HepG2 (cell line): ENCODE measurements around the gene WDR82. TPM values are rescaled to one million over a fixed set of nuclear protein-coding genes. Genes with fewer than 3 reads are reported as not detected.

Source experiments
- ATAC-seq: fragments of 200-7000 bp; cut with Tn5 transposase; 3 replicates; pipeline ENCODE4 v1.9.1; 2020; ENCODE audit warnings: mild to moderate bottlenecking, moderate library complexity
- BruUV-seq: library from RNA; stranded (reverse); fragments of 400-500 nt; replicated peaks from 2 replicates; lab custom pipeline; 2021; lab: Mats Ljungman, UMichigan
- CTCF ChIA-PET: fragments of 300-600 bp; formaldehyde crosslinking; extraction: SDS; loops from one replicate; lab custom pipeline; 2021; ENCODE audit warnings: low total read pairs, inconsistent platforms, low intra/inter-chr PET ratio; lab: Yijun Ruan, JAX
- POLR2A ChIA-PET: fragments of 350-600 bp; sonication (Branson Sonifier 250); formaldehyde crosslinking; loops from one replicate; lab custom pipeline; 2020; ENCODE audit warnings: antibody characterized with exemption, inconsistent platforms; lab: Yijun Ruan, JAX
- DNase-seq: peaks from one replicate; pipeline ENCODE4 v3.0.0-alpha.2; 2015; ENCODE audit warnings: low spot score
- FAIRE-seq: peaks from 3 replicates; lab custom pipeline; 2011; peaks lifted over from hg19 to GRCh38; lab: Jason Lieb, UNC
- H2AFZ ChIP-seq: one replicate; pipeline ENCODE4 v1.6.1; 2011; ENCODE audit warnings: low read length, inconsistent platforms
- H3K27ac ChIP-seq: fragments of 300-600 bp; 3 replicates; pipeline ENCODE4 v1.8.0; 2011; ENCODE audit warnings: mixed run types, mild to moderate bottlenecking, mixed read lengths, low read length, inconsistent platforms; ENCODE audit not compliant: insufficient read depth; ENCODE audit errors: extremely low read length
- H3K27me3 ChIP-seq, 2 experiments: fragments of 200-600 bp in 1 of 2; 2 replicates in 1 of 2; 3 replicates in 1 of 2; pipeline versions ENCODE4 v1.6.0 to v1.8.0; 2011; ENCODE audit warnings: low read length in 2 of 2, mild to moderate bottlenecking in 2 of 2, moderate library complexity in 2 of 2, inconsistent platforms in 1 of 2; ENCODE audit not compliant: insufficient read depth in 2 of 2, control insufficient read depth in 1 of 2
- H3K36me3 ChIP-seq, 2 experiments: fragments of 200-600 bp in 1 of 2; replicated peaks in 1 of 2; 2 replicates in 1 of 2; 3 replicates in 1 of 2; pipeline versions ENCODE4 v1.5.1 to v1.8.0; 2011; ENCODE audit warnings: low read length in 2 of 2, inconsistent platforms in 1 of 2; ENCODE audit not compliant: insufficient read depth in 2 of 2, control insufficient read depth in 1 of 2
- H3K4me1 ChIP-seq: 2 replicates; pipeline ENCODE4 v1.5.1; 2012; ENCODE audit warnings: low read length, inconsistent platforms; ENCODE audit not compliant: insufficient read depth
- H3K4me2 ChIP-seq: 2 replicates; pipeline ENCODE4 v1.6.0; 2011; ENCODE audit warnings: low read depth, low read length, inconsistent platforms
- H3K4me3 ChIP-seq, 3 experiments: fragments of 200-600 bp in 1 of 3; sonication (generic), shearing (Covaris generic) in 1 of 3; replicated peaks in 1 of 3; 2 replicates each; pipeline ENCODE4 v1.5.1; 2011 to 2016; ENCODE audit warnings: low read length in 3 of 3, inconsistent platforms in 2 of 3, low read depth in 2 of 3, mild to moderate bottlenecking in 2 of 3, control low read depth in 1 of 3, mixed read lengths in 1 of 3; ENCODE audit not compliant: insufficient read depth in 1 of 3
- H3K79me2 ChIP-seq: one replicate; pipeline ENCODE4 v1.6.1; 2011; ENCODE audit warnings: low read length, inconsistent platforms; ENCODE audit not compliant: insufficient read depth
- H3K9ac ChIP-seq: 2 replicates; pipeline ENCODE4 v1.6.0; 2011; ENCODE audit warnings: mild to moderate bottlenecking, low read depth, low read length, inconsistent platforms; ENCODE audit not compliant: insufficient read depth
- H3K9me3 ChIP-seq: 2 replicates; pipeline ENCODE4 v1.5.1; 2012; ENCODE audit warnings: mild to moderate bottlenecking, low read length
- H4K20me1 ChIP-seq: 2 replicates; pipeline ENCODE4 v1.6.0; 2011; ENCODE audit warnings: inconsistent platforms, mild to moderate bottlenecking, low read length, moderate library complexity; ENCODE audit not compliant: insufficient read depth
- JARID2 ChIP-seq: sonication (generic); formaldehyde crosslinking; IDR thresholded peaks from 2 replicates; pipeline ENCODE4 v1.8.1; 2023; ENCODE audit warnings: missing genetic modification reagents, inconsistent platforms; ENCODE audit not compliant: insufficient replicate concordance
- KDM1A ChIP-seq: IDR thresholded peaks from 2 replicates; pipeline ENCODE4 v1.6.1; 2016; ENCODE audit warnings: missing compliant biosample characterization
- RBFOX2 ChIP-seq: fragments of 200-400 bp; formaldehyde crosslinking; IDR thresholded peaks from 2 replicates; pipeline ENCODE4 v1.6.1; 2017; ENCODE audit warnings: low read depth, mild to moderate bottlenecking, low read length
- RFX1 ChIP-seq: fragments of 450-650 bp; IDR thresholded peaks from 2 replicates; pipeline ENCODE4 v1.6.1; 2017
- ZFY ChIP-seq: sonication (generic); formaldehyde crosslinking; IDR thresholded peaks from 2 replicates; pipeline ENCODE4 v1.4.0; 2020; ENCODE audit warnings: missing genetic modification reagents
- WGBS: methylation state at CpG from one replicate; pipeline ENCODE4 v1.1.6; 2017; ENCODE audit warnings: low lambda C conversion rate; 5-methylcytosine and 5-hydroxymethylcytosine counted together
- in situ Hi-C: cut with HindIII; loops from 2 replicates; pipeline ENCODE4 v1.10.0; 2017; ENCODE audit warnings: low pct_unique_long_range_greater_than_20kb; ENCODE audit not compliant: extremely low pct_ligation_motif_present
- intact Hi-C: fragments of 100-400 bp; cut with micrococcal nuclease; formaldehyde crosslinking; loops from one replicate; pipeline ENCODE4 v1.10.0; 2022; ENCODE audit not compliant: unreplicated experiment
- polyA plus RNA-seq, 8 experiments: library from polyadenylated mRNA; depleted of rRNA in 3 of 8; stranded (reverse) in 7 of 8; unstranded in 1 of 8; fragments of >200 nt; fragmentation: Illumina TruSeq in 4 of 8; extraction: Trizol in 4 of 8; gene quantifications; 2 replicates each; pipeline versions ENCODE4 v1.2.1 to v1.2.3, GENCODE V29; 2011 to 2016; ENCODE audit warnings: low read depth in 4 of 8, missing spikeins in 1 of 8, mixed read lengths in 1 of 8; ENCODE audit not compliant: insufficient read depth in 1 of 8
- total RNA-seq, 5 experiments: library from RNA; depleted of rRNA; stranded (reverse); fragments of >200 nt; fragmentation: Illumina TruSeq; extraction: Trizol; gene quantifications; 2 replicates each; pipeline ENCODE4 v1.2.3, GENCODE V29; 2016; ENCODE audit warnings: low read depth in 1 of 5

The WDR82 gene
- total and polyA plus RNA-seq, 2 of the 13 experiments (the other 11 are each of a cell fraction or from before 2014, with no cell fraction given): 39.1 to 59.5 TPM

DNA sequence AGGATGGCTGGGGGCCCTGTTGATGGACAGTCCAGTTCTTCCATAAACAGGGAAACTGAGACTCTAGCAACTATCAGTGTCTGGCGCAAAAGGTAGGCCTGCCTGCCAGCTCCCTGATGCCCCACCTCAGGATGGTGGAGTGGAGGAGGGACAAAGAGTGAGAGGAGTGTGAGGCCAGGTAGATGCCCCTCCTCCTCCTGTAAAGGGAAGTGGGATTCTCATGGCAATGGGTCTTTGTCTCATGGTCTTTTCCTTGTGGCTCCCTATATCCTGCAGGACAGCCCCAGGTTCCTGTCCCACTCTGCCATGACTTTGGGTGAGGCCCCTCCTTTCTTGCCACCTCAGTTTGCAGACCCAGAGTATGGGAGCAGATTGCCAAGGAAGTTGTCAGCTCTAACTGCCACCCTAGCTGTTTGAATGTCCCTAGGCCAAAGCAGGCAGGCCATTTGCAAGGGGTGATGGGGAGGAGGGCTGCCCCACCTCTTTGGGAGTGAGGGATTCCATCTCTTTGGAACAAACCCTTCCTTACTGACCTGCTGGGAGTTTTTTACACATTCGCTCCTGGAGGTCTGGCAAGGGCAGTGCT is 34.8 kb upstream of the WDR82 start:
- Histone ChIP-seq H3K4me1 (peaks cover 32% of the 10 kb centered on the region), H3K9me3 (no peaks in the 10 kb centered on the region), H3K4me3 (no peak overlapping the region), H3K4me2 (no peak overlapping the region), H3K9ac (no peak overlapping the region), H3K27ac (no peak overlapping the region), H3K79me2 (no peaks in the 10 kb centered on the region), H3K36me3 (no peaks in the 10 kb centered on the region), H4K20me1 (peaks cover 3% of the 10 kb centered on the region; the same call in 1 of the 2 replicates), H3K27me3 (no peaks in the 10 kb centered on the region; a peak in 1 of 5 replicates), H2AFZ (no peak overlapping the region)
- POLR2A ChIA-PET: interaction anchor here (0.9 kb wide), 1 partner anchor 75 kb away, joined by 3 read pairs; no protein-coding TSS in a partner anchor
- intact Hi-C loops (no loop called here), in situ Hi-C loops (no loop called here)
- ATAC-seq (no peak), FAIRE-seq (no peak), DNase-seq (no peak)
- CTCF ChIA-PET: no interaction called here
- 94% methylated on average over 2 of the region's 2 CpGs for WGBS
- BruUV-seq: no TSS peak
- TF ChIP-seq JARID2 (CRISPR knock-in tag) (no peak), ZFY (CRISPR knock-in tag) (no peak)

- no TSS peak for BruUV-seq
- FAIRE-seq (no peak), DNase-seq (no peak), ATAC-seq (no peak)
- Histone ChIP-seq H3K4me3 (no peak overlapping the region), H2AFZ (no peak overlapping the region), H3K4me2 (no peak overlapping the region), H3K27ac (no peak overlapping the region), H3K9ac (no peak overlapping the region), H4K20me1 (peaks cover 3% of the 10 kb centered on the region; the same call in 1 of the 2 replicates), H3K9me3 (no peaks in the 10 kb centered on the region), H3K27me3 (no peaks in the 10 kb centered on the region; a peak in 1 of 5 replicates), H3K36me3 (no peaks in the 10 kb centered on the region), H3K79me2 (no peaks in the 10 kb centered on the region), H3K4me1 (peaks cover 49% of the 10 kb centered on the region)
- intact Hi-C loops: no loop called here
- in situ Hi-C loops: no loop called here
- CTCF ChIA-PET: no interaction called here
- POLR2A ChIA-PET: no interaction called here
- 68% methylated on average over 5 of the region's 9 CpGs for WGBS
- TF ChIP-seq RBFOX2 (no peak), KDM1A (no peak), RFX1 (peak; percentile 66)
- TF ChIP-seq, all 625 proteins: peak for 1
Observed at GRCh38 chr3:52311576-52312119, 33.2 kb upstream of the WDR82 start.
